Esophagus squamous epithelium (tissue), 5 donors: Measurements from ENCODE around the gene MTA2. TPM values are rescaled to one million over a fixed set of nuclear protein-coding genes. Genes with fewer than 3 reads are reported as not detected.
"Not testable (repeated sequence)": the region's sequence is repeated elsewhere in the genome, so short reads cannot be mapped to it uniquely, and the experiment has no call there.

Experiments
- DNase-seq: peaks from one replicate; lab custom pipeline; 2025; lab: John Stamatoyannopoulos, UW
- H3K27ac ChIP-seq, 4 donors: fragments of 200-600 bp; sonication (generic); one replicate each; pipeline ENCODE4 v1.5.1; 2016 to 2019; ENCODE audit warnings: mild to moderate bottlenecking in 1 of 4
- H3K27me3 ChIP-seq, 4 donors: fragments of 200-600 bp; sonication (generic); 1 replicate in 3 of 4; 2 replicates in 1 of 4; pipeline versions ENCODE4 v1.5.1 to v1.6.0; 2017 to 2021; ENCODE audit warnings: antibody characterized with exemption in 1 of 4
- H3K36me3 ChIP-seq, 3 donors: fragments of 200-600 bp; sonication (generic); one replicate each; pipeline ENCODE4 v1.5.1; 2016 to 2019
- H3K4me1 ChIP-seq, 3 donors: fragments of 200-600 bp; sonication (generic); one replicate each; pipeline ENCODE4 v1.5.1; 2017 to 2019
- H3K4me3 ChIP-seq, 4 donors: fragments of 200-600 bp; sonication (generic); 1 replicate in 3 of 4; 2 replicates in 1 of 4; pipeline ENCODE4 v1.5.1; 2016 to 2019; ENCODE audit warnings: mild to moderate bottlenecking in 2 of 4, moderate library complexity in 1 of 4
- H3K9me3 ChIP-seq, 3 donors: fragments of 200-600 bp; sonication (generic); one replicate each; pipeline ENCODE4 v1.5.1; 2016 to 2019
- CTCF ChIP-seq, 6 experiments: fragments of 450-650 bp in 4 of 6; fragments of 200-600 bp in 2 of 6; sonication (generic) in 2 of 6; IDR thresholded peaks; one replicate each; pipeline ENCODE4 v1.5.1; 2016 to 2019; ENCODE audit warnings: antibody characterized with exemption in 6 of 6, mild to moderate bottlenecking in 4 of 6, moderate library complexity in 4 of 6
- POLR2A ChIP-seq, 4 donors: fragments of 450-650 bp; IDR thresholded peaks; one replicate each; pipeline ENCODE4 v1.6.1; 2017; ENCODE audit warnings: antibody characterized with exemption in 4 of 4, mild to moderate bottlenecking in 4 of 4, moderate library complexity in 3 of 4
- WGBS, 2 donors: methylation state at CpG; one replicate each; pipeline ENCODE4 v1.1.5; 2018; 5-methylcytosine and 5-hydroxymethylcytosine counted together
- intact Hi-C: fragments of 100-400 bp; cut with DNase I; formaldehyde crosslinking; loops from one replicate; pipeline ENCODE4 v1.15.0; 2022
- total RNA-seq, 4 donors: library from RNA; depleted of rRNA; stranded (reverse); fragments of >200 nt; gene quantifications; one replicate each; pipeline ENCODE4 v1.1.0, GENCODE V29; 2016
- donor health status: DM: yes; HTN: yes; CAD: no.

MTA2 gene
- total RNA-seq, 4 donors from 2014 or later: 103 to 132 (median 111) TPM

- H3K27ac ChIP-seq: peak overlapping the region in 1 of 4 donors; percentile 9
- no peak for DNase-seq
- intact Hi-C loops: no loop called here
Measured at GRCh38 chr11:62588966-62589637, 12.6 kb downstream of the MTA2 start.

DNA sequence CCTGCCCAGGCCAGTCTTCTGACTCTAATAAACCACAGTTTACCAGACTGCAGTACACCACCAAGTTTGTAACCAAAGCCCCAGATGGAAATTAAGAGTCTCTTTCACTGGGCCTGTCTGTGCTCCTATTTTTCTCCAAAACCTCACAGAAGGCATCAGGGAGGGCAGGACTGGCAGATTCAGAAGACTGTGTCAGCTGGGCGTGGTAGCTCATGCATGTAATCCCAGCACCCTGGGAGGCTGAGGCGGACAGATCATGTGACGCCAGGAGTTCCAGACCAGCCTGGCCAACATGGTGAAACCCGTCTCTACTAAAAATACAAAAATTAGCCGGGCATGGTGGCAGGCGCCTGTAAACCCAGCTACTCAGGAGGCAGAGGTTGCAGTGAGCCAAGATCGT is 16.3 kb downstream of the MTA2 start:
- H3K36me3 ChIP-seq: peaks cover 0 to 85% (median 0%) of the 10 kb centered on the region in 3 donors
- DNase-seq, H3K4me3 ChIP-seq, intact Hi-C loops, H3K9me3 ChIP-seq, H3K27me3 ChIP-seq: not testable (repeated sequence)
- peaks cover 0 to 32% (median 7%) of the 10 kb centered on the region in 3 donors for H3K4me1 ChIP-seq
- WGBS, 2 donors: 77 to 83% methylated on average over 5 to 7 of the region's 7 CpGs
- peak overlapping the region in 2 of 4 donors; percentile 10 to 38 for H3K27ac ChIP-seq

More at GRCh38 chr11:62588966-62589637, 12.6 kb downstream of the MTA2 start:
- Histone ChIP-seq H3K4me3 (no peak overlapping the region), H3K36me3 (peaks cover 4 to 64% (median 5%) of the 10 kb centered on the region in 3 donors), H3K27me3 (no peaks in the 10 kb centered on the region), H3K9me3 (no peaks in the 10 kb centered on the region), H3K4me1 (peaks cover 16 to 63% (median 24%) of the 10 kb centered on the region in 3 donors)
- TF ChIP-seq POLR2A (IDR thresholded peaks at IDR 0.05) (no peak), CTCF (IDR thresholded peaks at IDR 0.05) (peak in 1 of 6 experiments; percentile 10)
- WGBS, 2 donors: 55 to 57% methylated on average over 18 of the region's 18 CpGs

- H3K27me3 ChIP-seq, H3K4me3 ChIP-seq, H3K27ac ChIP-seq, DNase-seq, intact Hi-C loops, H3K9me3 ChIP-seq: not testable (repeated sequence)
- 98 to 100% methylated on average over 4 of the region's 4 CpGs for WGBS, 2 donors
- Histone ChIP-seq H3K4me1 (peaks cover 0 to 18% (median 4%) of the 10 kb centered on the region in 3 donors), H3K36me3 (peaks cover 0 to 95% (median 9%) of the 10 kb centered on the region in 3 donors)
Measured at GRCh38 chr11:62581735-62582134, 19.9 kb downstream of the MTA2 start.

DNA sequence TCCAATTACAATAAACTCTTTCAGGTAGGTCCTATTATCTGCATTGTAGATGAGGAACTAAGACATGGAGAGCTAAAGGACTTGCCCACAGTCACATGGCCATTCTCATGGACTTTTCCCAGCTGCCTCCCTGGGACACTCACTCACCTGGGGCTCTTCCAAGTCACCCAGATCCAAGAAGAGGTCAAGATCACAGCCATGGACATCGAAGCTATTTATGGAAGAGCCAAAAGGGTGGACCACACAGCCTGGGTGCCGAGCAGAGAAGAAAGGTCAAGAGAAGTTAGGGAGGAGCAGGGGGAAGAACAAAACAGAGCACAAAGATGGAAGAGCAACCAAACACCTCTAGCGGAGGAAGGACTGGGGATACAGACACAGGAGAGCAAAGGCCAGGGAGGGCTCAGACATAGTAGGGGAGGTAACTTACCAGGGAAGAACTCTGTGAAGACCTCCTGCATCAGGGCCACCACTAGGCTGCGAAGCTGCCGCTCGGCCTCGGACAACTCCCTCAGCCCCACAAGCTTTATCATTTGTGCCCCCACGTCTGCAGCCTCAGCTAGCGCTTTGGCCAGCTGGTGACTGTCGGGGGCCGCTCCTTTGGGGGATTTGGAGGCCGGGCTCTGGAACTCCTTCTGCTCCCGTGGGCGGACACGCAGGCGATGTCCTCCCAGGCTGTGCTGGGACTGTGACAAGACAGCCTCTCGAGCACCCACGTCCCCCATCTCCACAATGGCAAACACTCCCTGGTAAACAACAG is 20.5 kb downstream of the MTA2 start:
- WGBS, 2 donors: 89 to 93% methylated on average over 11 of the region's 18 CpGs
- peaks cover 0 to 95% (median 9%) of the 10 kb centered on the region in 3 donors for H3K36me3 ChIP-seq
- peaks cover 4 to 24% (median 5%) of the 10 kb centered on the region in 3 donors for H3K4me1 ChIP-seq
- no peak overlapping the region for H3K4me3 ChIP-seq
- no peaks in the 10 kb centered on the region for H3K9me3 ChIP-seq
- TF ChIP-seq POLR2A (IDR thresholded peaks at IDR 0.05): no peak
- no peak overlapping the region for H3K27ac ChIP-seq
- H3K27me3 ChIP-seq: no peaks in the 10 kb centered on the region
- intact Hi-C loops: no loop called here
- DNase-seq: no peak

DNA sequence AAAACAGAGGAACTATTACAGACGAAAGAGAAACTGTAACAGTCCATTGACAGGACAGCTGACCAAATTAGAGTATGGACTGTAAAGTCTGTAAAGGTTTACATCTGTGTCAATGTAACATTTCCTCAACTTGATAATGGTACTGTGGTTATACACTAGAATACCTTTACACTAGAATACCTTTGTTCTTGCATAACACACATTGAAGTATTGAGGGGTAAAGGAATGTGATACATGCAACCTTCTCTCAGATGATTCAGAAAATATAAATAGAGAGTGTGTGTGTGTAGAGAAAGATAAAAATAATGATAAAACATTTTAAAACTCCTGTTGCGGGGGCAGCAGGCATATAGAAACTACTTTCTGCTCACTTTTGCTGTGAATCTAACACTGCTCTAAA is 22.4 kb downstream of the MTA2 start:
- H3K9me3 ChIP-seq: no peaks in the 10 kb centered on the region
- no peaks in the 10 kb centered on the region for H3K27me3 ChIP-seq
- no peak for TF ChIP-seq POLR2A (IDR thresholded peaks at IDR 0.05)
- TF ChIP-seq CTCF (IDR thresholded peaks at IDR 0.05): no peak
- intact Hi-C loops: no loop called here
- WGBS, 2 donors: 82 to 88% methylated on average over 2 of the region's 2 CpGs
- DNase-seq: no peak
- H3K4me1 ChIP-seq: peaks cover 21 to 34% (median 23%) of the 10 kb centered on the region in 3 donors
- H3K36me3 ChIP-seq: peaks cover 0 to 86% (median 9%) of the 10 kb centered on the region in 3 donors
- no peak overlapping the region for H3K27ac ChIP-seq
- H3K4me3 ChIP-seq: no peak overlapping the region

GRCh38 chr11:62578541-62578940 is 23.1 kb downstream of the MTA2 start:
- DNase-seq: no peak

More at GRCh38 chr11:62578541-62578940, 23.1 kb downstream of the MTA2 start:
- intact Hi-C loops: no loop called here
- Histone ChIP-seq H3K27me3 (no peaks in the 10 kb centered on the region), H3K9me3 (no peaks in the 10 kb centered on the region), H3K4me3 (no peak overlapping the region), H3K4me1 (peaks cover 21 to 35% (median 23%) of the 10 kb centered on the region in 3 donors), H3K27ac (no peak overlapping the region), H3K36me3 (peaks cover 0 to 79% (median 9%) of the 10 kb centered on the region in 3 donors)
- no peak for TF ChIP-seq CTCF (IDR thresholded peaks at IDR 0.05)
- TF ChIP-seq POLR2A (IDR thresholded peaks at IDR 0.05): no peak
- 95 to 100% methylated on average over 3 to 11 of the region's 11 CpGs for WGBS, 2 donors
